ENCODE data around the gene NFAM1.

GRCh38 chr22:42408810-42409529 lies 23.2 kb downstream of the NFAM1 start:
- TF ChIP-seq CTCF (IDR thresholded peaks at IDR 0.05) (no peak), POLR2A (IDR thresholded peaks at IDR 0.05) (no peak)
